Duodenal mucosa (tissue), 2 donors: Measurements from ENCODE around the gene CIAO3.

Source experiments
- H3K27ac ChIP-seq: one replicate; pipeline ENCODE4 v1.7.0; 2013; ENCODE audit warnings: low read depth, low read length
- H3K27me3 ChIP-seq, 2 donors: one replicate each; pipeline ENCODE4 v1.7.0; 2013; ENCODE audit warnings: low read length in 2 of 2, control low read depth in 1 of 2; ENCODE audit not compliant: insufficient read depth in 2 of 2, control insufficient read depth in 1 of 2
- H3K36me3 ChIP-seq, 2 donors: one replicate each; pipeline ENCODE4 v1.7.0; 2013; ENCODE audit warnings: low read length in 2 of 2, control low read depth in 1 of 2; ENCODE audit not compliant: insufficient read depth in 2 of 2, control insufficient read depth in 1 of 2
- H3K4me1 ChIP-seq, 2 donors: one replicate each; pipeline ENCODE4 v1.7.0; 2013; ENCODE audit warnings: low read length in 2 of 2, control low read depth in 1 of 2; ENCODE audit not compliant: insufficient read depth in 2 of 2, control insufficient read depth in 1 of 2
- H3K4me3 ChIP-seq, 2 donors: one replicate each; pipeline ENCODE4 v1.7.0; 2013; ENCODE audit warnings: low read length in 2 of 2, low read depth in 1 of 2
- H3K9ac ChIP-seq, 2 donors: one replicate each; pipeline ENCODE4 v1.7.0; 2013; ENCODE audit warnings: low read length in 2 of 2, low read depth in 1 of 2
- H3K9me3 ChIP-seq, 2 donors: one replicate each; pipeline ENCODE4 v1.7.0; 2013; ENCODE audit warnings: low read length in 2 of 2, control low read depth in 1 of 2; ENCODE audit not compliant: control insufficient read depth in 1 of 2

Gene CIAO3

GRCh38 chr16:736936-737481 is 3.8 kb downstream of the CIAO3 start:
- Histone ChIP-seq H3K27me3 (no peaks in the 10 kb centered on the region), H3K4me3 (no peak overlapping the region), H3K4me1 (peaks cover 4 to 11% of the 10 kb centered on the region in 2 donors), H3K9ac (no peak overlapping the region), H3K36me3 (peaks cover 28 to 56% of the 10 kb centered on the region in 2 donors), H3K9me3 (no peaks in the 10 kb centered on the region), H3K27ac (no peak overlapping the region)

GRCh38 chr16:735982-736453 is 4.8 kb downstream of the CIAO3 start:
- Histone ChIP-seq H3K4me3 (no peak overlapping the region), H3K4me1 (peaks cover 4 to 11% of the 10 kb centered on the region in 2 donors), H3K9me3 (no peaks in the 10 kb centered on the region), H3K27me3 (no peaks in the 10 kb centered on the region), H3K27ac (no peak overlapping the region), H3K36me3 (peaks cover 34 to 56% of the 10 kb centered on the region in 2 donors), H3K9ac (no peak overlapping the region)

GRCh38 chr16:734981-735881 is 5.6 kb downstream of the CIAO3 start:
- peaks cover 4 to 9% of the 10 kb centered on the region in 2 donors for H3K4me1 ChIP-seq
- H3K27ac ChIP-seq = no peak overlapping the region
- H3K9ac ChIP-seq = no peak overlapping the region
- no peaks in the 10 kb centered on the region for H3K9me3 ChIP-seq
- no peak overlapping the region for H3K4me3 ChIP-seq
- peaks cover 34 to 56% of the 10 kb centered on the region in 2 donors for H3K36me3 ChIP-seq
- H3K27me3 ChIP-seq = no peaks in the 10 kb centered on the region

- Histone ChIP-seq H3K36me3 (peaks cover 34 to 56% of the 10 kb centered on the region in 2 donors), H3K4me3 (no peak overlapping the region), H3K4me1 (peaks cover 0 to under 1% of the 10 kb centered on the region in 2 donors), H3K27ac (no peak overlapping the region), H3K9me3 (no peaks in the 10 kb centered on the region), H3K27me3 (no peaks in the 10 kb centered on the region), H3K9ac (no peak overlapping the region)
Measured at GRCh38 chr16:734208-734980, 6.4 kb downstream of the CIAO3 start.

- peaks cover 34 to 56% of the 10 kb centered on the region in 2 donors for H3K36me3 ChIP-seq
- H3K9ac ChIP-seq = no peak overlapping the region
- H3K9me3 ChIP-seq = no peaks in the 10 kb centered on the region
- no peak overlapping the region for H3K27ac ChIP-seq
- H3K27me3 ChIP-seq = no peaks in the 10 kb centered on the region
- H3K4me3 ChIP-seq = no peak overlapping the region
- peaks cover 0 to under 1% of the 10 kb centered on the region in 2 donors for H3K4me1 ChIP-seq
Measured at GRCh38 chr16:733382-734207, 7.2 kb downstream of the CIAO3 start.

GRCh38 chr16:732936-733335 is 7.9 kb downstream of the CIAO3 start:
- peaks cover 0 to 4% of the 10 kb centered on the region in 2 donors for H3K4me1 ChIP-seq
- H3K9ac ChIP-seq = no peak overlapping the region
- no peak overlapping the region for H3K4me3 ChIP-seq
- no peak overlapping the region for H3K27ac ChIP-seq
- no peaks in the 10 kb centered on the region for H3K9me3 ChIP-seq
- H3K27me3 ChIP-seq = no peaks in the 10 kb centered on the region
- H3K36me3 ChIP-seq = peaks cover 34 to 54% of the 10 kb centered on the region in 2 donors

- Histone ChIP-seq H3K27ac (no peak overlapping the region), H3K36me3 (peaks cover 34 to 48% of the 10 kb centered on the region in 2 donors), H3K9ac (no peak overlapping the region), H3K9me3 (no peaks in the 10 kb centered on the region), H3K4me1 (peaks cover 0 to 8% of the 10 kb centered on the region in 2 donors), H3K27me3 (peaks cover 0 to 3% of the 10 kb centered on the region in 2 donors), H3K4me3 (no peak overlapping the region)
Measured at GRCh38 chr16:732332-732731, 8.5 kb downstream of the CIAO3 start.

- no peak overlapping the region for H3K4me3 ChIP-seq
Measured at GRCh38 chr16:730666-731509, 9.9 kb downstream of the CIAO3 start.

More at GRCh38 chr16:730666-731509, 9.9 kb downstream of the CIAO3 start:
- H3K36me3 ChIP-seq = peaks cover 28 to 34% of the 10 kb centered on the region in 2 donors
- H3K27me3 ChIP-seq = peaks cover 8 to 10% of the 10 kb centered on the region in 2 donors
- H3K9ac ChIP-seq = no peak overlapping the region
- no peaks in the 10 kb centered on the region for H3K9me3 ChIP-seq
- H3K4me1 ChIP-seq = peaks cover 0 to 18% of the 10 kb centered on the region in 2 donors
- no peak overlapping the region for H3K27ac ChIP-seq
